A549 treated with Hydrocortisone at 1 μM for 4 hours (cell line): Measurements from ENCODE around the gene ASIC5. TPM values are rescaled to one million over a fixed set of nuclear protein-coding genes. Genes with fewer than 3 reads are reported as not detected.

ENCODE experiments used
- total RNA-seq: library from RNA; stranded (reverse); fragments of 200-300 nt; extraction: Qiagen RNA extraction; gene quantifications from 5 replicates; pipeline ENCODE4 v1.2.3, GENCODE V29; 2022

ASIC5 gene
- total RNA-seq = not detected in 5 replicates

GRCh38 chr4:155866177-155866576, at the start of gene ASIC5:
Gene ASIC5, minus strand, starts transcription at chr4:155866277. Its CDS starts 51 bp downstream, at chr4:155866226.

GRCh38 chr4:155903453-155903852, 37.4 kb upstream of the ASIC5 start, which contains the start of gene TDO2:
Gene TDO2, plus strand, starts transcription at chr4:155903696. Its CDS starts 63 bp downstream, at chr4:155903759.

Other genes with a start within 250 kb of the ASIC5 start
- not detected in 5 replicates for gene GUCY1A1, start 199.4 kb downstream of the ASIC5 start, total RNA-seq
- 0.17 to 0.36 TPM (median 0.26 TPM) in 5 replicates for gene GUCY1B1, start 107.3 kb downstream of the ASIC5 start, total RNA-seq
- 0.38 to 0.77 TPM (median 0.70 TPM) in 5 replicates for gene TDO2, start 37.4 kb upstream of the ASIC5 start, total RNA-seq
- gene CTSO, start 87.6 kb upstream of the ASIC5 start, total RNA-seq = 0.89 to 1.3 TPM (median 1.0 TPM) in 5 replicates